WI38 (cell line): ENCODE results near the gene HPD.

Experiments used
- H3K4me3 ChIP-seq: 2 replicates; pipeline ENCODE4 v1.5.1; 2011; ENCODE audit warnings: low read depth, mild to moderate bottlenecking, control low read depth, low read length
- CTCF ChIP-seq: IDR thresholded peaks from 2 replicates; pipeline ENCODE4 v1.5.1; 2012; ENCODE audit warnings: low read depth, mild to moderate bottlenecking, control low read depth, low read length

Gene HPD

DNA sequence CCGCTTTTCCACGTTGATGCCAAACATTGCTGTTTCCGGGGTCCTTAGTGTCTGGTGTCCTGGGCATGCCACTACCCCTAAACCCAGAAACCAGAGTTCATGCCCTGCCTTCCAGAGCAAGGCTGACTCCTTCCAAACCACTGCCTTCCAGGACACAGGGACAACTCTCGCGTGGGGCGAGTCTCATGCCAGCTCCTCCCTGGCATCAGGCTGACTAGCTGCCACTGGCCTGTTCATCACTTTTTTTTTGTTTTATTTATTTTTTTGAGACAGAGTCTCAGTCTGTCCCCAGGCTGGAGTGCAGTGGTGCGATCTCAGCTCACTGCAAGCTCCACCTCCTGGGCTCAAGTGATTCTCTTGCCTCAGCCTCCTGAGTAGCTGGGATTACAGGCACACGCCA is 50.0 kb downstream of the HPD start:
- no peak for TF ChIP-seq CTCF
- H3K4me3 ChIP-seq, result no peak overlapping the region

- H3K4me3 ChIP-seq, result no peak overlapping the region
- TF ChIP-seq CTCF, result no peak
Observed at GRCh38 chr12:121807642-121808347, 50.9 kb downstream of the HPD start.

DNA sequence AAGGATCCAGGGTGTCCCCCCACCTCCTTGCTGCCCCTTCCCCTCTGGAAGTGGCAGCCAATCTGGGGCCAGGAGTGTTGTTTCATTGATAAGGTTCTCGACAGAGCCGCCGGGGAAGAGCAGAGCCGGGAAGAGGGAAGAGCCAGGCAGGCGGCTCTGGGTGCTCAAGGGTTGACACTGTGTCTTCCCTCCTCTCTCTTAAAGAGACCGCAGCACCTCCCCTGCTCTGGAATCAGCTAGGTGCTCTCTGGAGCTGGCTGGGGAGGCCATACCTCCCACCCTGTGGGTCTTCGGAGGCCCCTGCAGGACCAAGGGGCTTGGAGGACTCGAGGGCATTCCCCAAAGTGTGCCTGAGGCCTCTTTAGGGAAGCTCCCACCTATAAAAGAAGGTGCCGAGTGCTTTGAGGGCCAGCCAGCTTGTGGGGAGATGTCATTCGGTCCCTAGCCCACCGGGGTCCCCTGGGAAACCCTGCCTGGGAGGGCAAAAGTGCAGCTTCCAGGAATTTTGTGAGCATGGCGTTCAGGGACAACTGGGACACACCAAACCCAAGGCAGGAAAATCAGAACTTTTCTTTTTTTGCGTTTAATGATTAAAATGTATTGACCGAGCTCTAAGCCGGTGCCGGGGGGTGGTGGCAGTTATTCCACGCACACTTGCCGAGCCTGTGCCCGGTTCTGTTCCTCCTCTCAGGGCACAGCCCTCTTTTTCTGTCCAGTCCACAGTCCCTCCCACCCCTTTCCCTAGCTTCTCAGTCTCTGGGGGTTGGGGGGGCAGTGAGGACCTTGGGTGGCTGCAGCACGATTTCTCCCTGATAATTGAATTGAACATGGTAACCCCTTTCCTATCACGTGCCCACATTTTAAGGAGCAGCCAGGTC is 51.9 kb downstream of the HPD start:
- no peak for TF ChIP-seq CTCF
- peak overlapping the region; percentile 80 for H3K4me3 ChIP-seq

DNA sequence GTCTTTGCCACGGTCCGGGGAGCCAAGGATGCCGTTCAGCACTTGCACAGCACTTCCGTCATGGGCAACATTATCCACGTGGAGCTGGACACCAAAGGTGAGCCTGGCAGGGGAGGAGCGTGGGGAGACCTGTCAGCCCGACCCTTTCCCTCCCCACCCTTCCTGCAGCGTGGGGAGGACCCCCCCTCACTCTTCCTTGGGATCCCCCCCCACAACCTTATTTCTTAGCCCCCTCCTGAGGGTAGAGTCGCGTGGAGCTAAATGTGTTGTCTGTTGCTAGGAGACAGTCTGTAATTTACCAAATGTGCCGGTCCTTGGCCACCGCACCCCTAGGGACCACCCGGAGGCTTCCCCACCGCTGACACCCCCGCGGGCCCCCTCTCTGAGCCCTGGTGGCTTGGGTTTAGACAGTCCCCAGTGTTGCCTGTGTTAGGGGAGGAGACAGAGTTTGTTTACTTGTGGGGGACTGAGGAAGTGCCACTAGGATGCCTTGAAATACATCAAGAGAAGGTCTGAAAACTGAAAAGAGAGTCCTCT is 52.6 kb downstream of the HPD start:
- peak overlapping the region; percentile 80 for H3K4me3 ChIP-seq
- no peak for TF ChIP-seq CTCF

- no peak for TF ChIP-seq CTCF
- peak overlapping the region; percentile 80 for H3K4me3 ChIP-seq
Observed at GRCh38 chr12:121805171-121806008, 53.3 kb downstream of the HPD start.

- no peak for TF ChIP-seq CTCF
Observed at GRCh38 chr12:121804417-121805111, 54.1 kb downstream of the HPD start.

More at GRCh38 chr12:121804417-121805111, 54.1 kb downstream of the HPD start:
- peak overlapping the region; percentile 80 for H3K4me3 ChIP-seq
